ENCODE results near the gene SON. TPM values are rescaled to one million over a fixed set of nuclear protein-coding genes. Genes with fewer than 3 reads are reported as not detected.

The SON gene
- total RNA-seq, 1 donor from 2014 or later: 179 TPM

GRCh38 chr21:33552999-33553598 is 10.3 kb downstream of the SON start:
- no peak for TF ChIP-seq CTCF (IDR thresholded peaks at IDR 0.05)
- H3K36me3 ChIP-seq: peaks cover 71 to 89% of the 10 kb centered on the region in 2 donors
- peaks cover 0 to 10% of the 10 kb centered on the region in 2 donors for H3K4me1 ChIP-seq
- no peak for DNase-seq (ENCODE audit: low spot score in 2 of 2)
- no peak overlapping the region for H3K27ac ChIP-seq
- intact Hi-C loops (cut with DNase I): no loop called here
- H3K9me3 ChIP-seq: no peaks in the 10 kb centered on the region
- no peaks in the 10 kb centered on the region for H3K27me3 ChIP-seq
- H3K4me3 ChIP-seq: no peak overlapping the region

- no peak for TF ChIP-seq CTCF (IDR thresholded peaks at IDR 0.05)
- no peak overlapping the region for H3K27ac ChIP-seq
- H3K9me3 ChIP-seq: no peaks in the 10 kb centered on the region
- no peak for DNase-seq (ENCODE audit: low spot score in 2 of 2)
- H3K4me3 ChIP-seq: no peak overlapping the region
- H3K4me1 ChIP-seq: peaks cover 0 to 10% of the 10 kb centered on the region in 2 donors
- intact Hi-C loops (cut with DNase I): no loop called here
- peaks cover 79 to 98% of the 10 kb centered on the region in 2 donors for H3K36me3 ChIP-seq
- no peaks in the 10 kb centered on the region for H3K27me3 ChIP-seq
These were observed 11.6 kb downstream of the SON start for GRCh38 chr21:33554236-33554981.

- H3K4me1 ChIP-seq: peaks cover 0 to 10% of the 10 kb centered on the region in 2 donors
- H3K27me3 ChIP-seq: no peaks in the 10 kb centered on the region
- no peak overlapping the region for H3K27ac ChIP-seq
- H3K36me3 ChIP-seq: peaks cover 79 to 98% of the 10 kb centered on the region in 2 donors
- H3K9me3 ChIP-seq: no peaks in the 10 kb centered on the region
- no peak overlapping the region for H3K4me3 ChIP-seq
- no peak for DNase-seq (ENCODE audit: low spot score in 2 of 2)
- intact Hi-C loops (cut with DNase I): no loop called here
- TF ChIP-seq CTCF (IDR thresholded peaks at IDR 0.05): no peak
These were observed 12.1 kb downstream of the SON start for GRCh38 chr21:33554982-33555344.

- intact Hi-C loops (cut with DNase I): no loop called here
- H3K36me3 ChIP-seq: peaks cover 75 to 96% of the 10 kb centered on the region in 2 donors
These were observed 14.6 kb downstream of the SON start for GRCh38 chr21:33557447-33557846.

GRCh38 chr21:33558777-33559421 is 16.1 kb downstream of the SON start:
- peaks cover 0 to 12% of the 10 kb centered on the region in 2 donors for H3K4me1 ChIP-seq
- H3K27me3 ChIP-seq: no peaks in the 10 kb centered on the region
- TF ChIP-seq CTCF (IDR thresholded peaks at IDR 0.05): no peak
- no peaks in the 10 kb centered on the region for H3K9me3 ChIP-seq
- DNase-seq (ENCODE audit: low spot score in 2 of 2): no peak
- no peak overlapping the region for H3K27ac ChIP-seq
- H3K36me3 ChIP-seq: peaks cover 61 to 95% of the 10 kb centered on the region in 2 donors
- no peak overlapping the region for H3K4me3 ChIP-seq
- intact Hi-C loops (cut with DNase I): no loop called here

More at GRCh38 chr21:33557447-33557846, 14.6 kb downstream of the SON start:
- no peak overlapping the region for H3K27ac ChIP-seq
- no peaks in the 10 kb centered on the region for H3K27me3 ChIP-seq
- H3K9me3 ChIP-seq: no peaks in the 10 kb centered on the region
- H3K4me1 ChIP-seq: peaks cover 0 to 12% of the 10 kb centered on the region in 2 donors
- TF ChIP-seq CTCF (IDR thresholded peaks at IDR 0.05): no peak
- no peak for DNase-seq (ENCODE audit: low spot score in 2 of 2)
- H3K4me3 ChIP-seq: no peak overlapping the region
